Neural cell (in vitro differentiated cells): ENCODE results near the gene KCNJ8. TPM values are rescaled to one million over a fixed set of nuclear protein-coding genes. Genes with fewer than 3 reads are reported as not detected.

Experiments
- H2AFZ ChIP-seq: fragments of 200-600, 300-800 bp; sonication (generic), shearing (Covaris generic); 2 replicates; pipeline ENCODE4 v1.6.0; 2014; ENCODE audit warnings: low read depth, mild to moderate bottlenecking, antibody characterized with exemption, low read length, moderate library complexity
- H3F3A ChIP-seq: fragments of 200-600 bp; shearing (Covaris generic); 2 replicates; pipeline ENCODE4 v1.6.1; 2016; ENCODE audit warnings: mild to moderate bottlenecking, moderate library complexity, mixed read lengths, antibody characterized with exemption, low read length; ENCODE audit not compliant: insufficient read depth, poor library complexity, severe bottlenecking
- H3K27ac ChIP-seq: fragments of 200-600, 300-800 bp; sonication (generic), shearing (Covaris generic); 2 replicates; pipeline ENCODE4 v1.5.1; 2014; ENCODE audit warnings: mild to moderate bottlenecking, low read length, moderate library complexity
- H3K27me3 ChIP-seq: fragments of 300-800, 200-600 bp; sonication (generic), shearing (Covaris generic); 2 replicates; pipeline ENCODE4 v1.6.0; 2014; ENCODE audit warnings: mild to moderate bottlenecking, low read depth, low read length, moderate library complexity; ENCODE audit not compliant: insufficient read depth
- H3K36me3 ChIP-seq: fragments of 300-800, 200-600 bp; sonication (generic), shearing (Covaris generic); 2 replicates; pipeline ENCODE4 v1.5.1; 2014; ENCODE audit warnings: mild to moderate bottlenecking, antibody characterized with exemption, low read length, moderate library complexity; ENCODE audit not compliant: insufficient read depth
- H3K4me2 ChIP-seq: fragments of 300-800, 200-600 bp; sonication (generic), shearing (Covaris generic); 2 replicates; pipeline ENCODE4 v1.6.0; 2014; ENCODE audit warnings: mild to moderate bottlenecking, low read length
- H3K4me3 ChIP-seq: fragments of 300-800, 200-600 bp; sonication (generic), shearing (Covaris generic); 2 replicates; pipeline ENCODE4 v1.5.1; 2014; ENCODE audit warnings: mild to moderate bottlenecking, low read length, moderate library complexity
- H3K79me2 ChIP-seq: fragments of 200-600 bp; shearing (Covaris generic); replicated peaks from 2 replicates; pipeline ENCODE4 v1.6.0; 2014; ENCODE audit warnings: mild to moderate bottlenecking, low read length, moderate library complexity; ENCODE audit not compliant: insufficient read depth
- H3K9ac ChIP-seq: fragments of 300-800, 200-600 bp; sonication (generic), shearing (Covaris generic); 2 replicates; pipeline ENCODE4 v1.6.1; 2016; ENCODE audit warnings: mild to moderate bottlenecking, low read length, mixed read lengths
- H3K9me2 ChIP-seq: fragments of 200-600 bp; shearing (Covaris generic); 2 replicates; pipeline ENCODE4 v1.6.1; 2016; ENCODE audit warnings: mild to moderate bottlenecking, low read length, mixed read lengths; ENCODE audit not compliant: insufficient read depth
- H3K9me3 ChIP-seq: fragments of 200-600, 300-800 bp; sonication (generic), shearing (Covaris generic); 2 replicates; pipeline ENCODE4 v1.6.1; 2016; ENCODE audit warnings: mild to moderate bottlenecking, mixed run types, low read length, moderate library complexity, mixed read lengths
- H4K20me1 ChIP-seq: fragments of 200-600 bp; shearing (Covaris generic); 2 replicates; pipeline ENCODE4 v1.6.1; 2016; ENCODE audit warnings: mild to moderate bottlenecking, mixed run types; ENCODE audit not compliant: insufficient read depth
- EP300 ChIP-seq: fragments of 450-650 bp; conservative IDR thresholded peaks from 2 replicates; pipeline ENCODE4 v1.6.1; 2014; ENCODE audit warnings: antibody characterized with exemption, mild to moderate bottlenecking, moderate library complexity; ENCODE audit not compliant: poor library complexity, severe bottlenecking
- EZH2 ChIP-seq: fragments of 200-600, 300-800 bp; shearing (Covaris generic), sonication (generic); IDR thresholded peaks from 2 replicates; pipeline ENCODE4 v1.6.1; 2014; ENCODE audit warnings: antibody characterized with exemption, low read length, borderline replicate concordance, mild to moderate bottlenecking; ENCODE audit not compliant: insufficient read depth, poor library complexity, severe bottlenecking
- MXI1 ChIP-seq: fragments of 450-650 bp; conservative IDR thresholded peaks from 2 replicates; pipeline ENCODE4 v1.6.1; 2014; ENCODE audit warnings: antibody characterized with exemption, mild to moderate bottlenecking; ENCODE audit not compliant: poor library complexity, severe bottlenecking
- POLR2AphosphoS5 ChIP-seq: IDR thresholded peaks from 2 replicates; pipeline ENCODE4 v1.6.1; 2012
- RAD21 ChIP-seq: fragments of 450-650 bp; conservative IDR thresholded peaks from 2 replicates; pipeline ENCODE4 v1.6.1; 2014; ENCODE audit warnings: antibody characterized with exemption, mild to moderate bottlenecking, moderate library complexity
- SMC3 ChIP-seq: fragments of 450-650 bp; conservative IDR thresholded peaks from 2 replicates; pipeline ENCODE4 v1.6.1; 2014; ENCODE audit warnings: antibody characterized with exemption, mild to moderate bottlenecking, moderate library complexity; ENCODE audit not compliant: poor library complexity
- TAF1 ChIP-seq: IDR thresholded peaks from 2 replicates; pipeline ENCODE4 v1.6.1; 2012; ENCODE audit warnings: low read depth
- polyA plus RNA-seq: library from polyadenylated mRNA; depleted of rRNA; stranded (reverse); fragments of >200 nt; gene quantifications from 2 replicates; pipeline ENCODE4 v1.2.3, GENCODE V29; 2014
- TF ChIP-seq, protein P1 (sequence below): IDR thresholded peaks from 2 replicates; pipeline ENCODE4 v1.6.1; 2012; ENCODE audit warnings: borderline replicate concordance
- TF ChIP-seq, protein P2 (sequence below): fragments of 450-650 bp; IDR thresholded peaks from 2 replicates; pipeline ENCODE4 v1.5.1; 2014; ENCODE audit warnings: antibody characterized with exemption, mild to moderate bottlenecking, moderate library complexity; ENCODE audit not compliant: poor library complexity, severe bottlenecking

Gene KCNJ8
- polyA plus RNA-seq, 1 donor from 2014 or later, result not detected

DNA sequence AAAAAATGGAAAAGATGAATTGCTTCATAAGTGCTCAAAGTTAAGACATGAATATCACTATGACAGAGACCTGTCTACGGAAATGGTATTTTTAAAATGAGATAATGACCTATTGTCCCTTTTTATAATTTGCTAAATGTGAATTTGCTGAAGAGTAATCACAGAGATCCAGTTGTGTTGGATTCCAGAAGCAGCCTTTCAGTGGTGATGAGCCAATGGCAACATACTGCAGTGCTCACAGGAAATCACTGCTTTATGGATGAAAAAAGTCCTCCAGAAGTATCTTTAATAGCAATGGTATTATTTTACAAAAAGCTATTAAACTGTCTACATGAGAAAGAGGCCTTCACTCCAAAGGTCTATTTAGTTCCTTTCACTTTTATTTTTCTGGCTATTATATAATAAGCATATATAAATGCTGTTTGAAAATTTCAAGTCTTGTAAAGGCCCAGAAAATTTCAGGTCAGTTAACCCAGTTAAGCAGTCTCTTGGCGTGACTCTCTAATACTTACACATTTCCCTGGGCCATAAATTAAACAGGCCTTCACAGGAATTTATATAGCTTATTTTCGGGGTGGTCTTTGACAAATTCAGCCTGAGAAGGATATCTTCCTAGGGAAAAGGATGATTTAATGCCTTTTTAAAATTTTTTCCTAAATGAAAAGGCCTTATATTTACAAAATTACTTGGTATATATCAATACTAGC lies 55.4 kb downstream of the KCNJ8 start:
- no peak overlapping the region for H3K4me3 ChIP-seq
- H3K4me2 ChIP-seq, result no peak overlapping the region
- no peak overlapping the region for H2AFZ ChIP-seq
- H3K36me3 ChIP-seq, result no peaks in the 10 kb centered on the region
- no peak for TF ChIP-seq EZH2
- no peak for TF ChIP-seq SMC3
- TF ChIP-seq MXI1, result no peak
- TF ChIP-seq TAF1, result no peak
- TF ChIP-seq EP300, result no peak
- no peak for TF ChIP-seq POLR2AphosphoS5
- TF ChIP-seq, protein P1, sequence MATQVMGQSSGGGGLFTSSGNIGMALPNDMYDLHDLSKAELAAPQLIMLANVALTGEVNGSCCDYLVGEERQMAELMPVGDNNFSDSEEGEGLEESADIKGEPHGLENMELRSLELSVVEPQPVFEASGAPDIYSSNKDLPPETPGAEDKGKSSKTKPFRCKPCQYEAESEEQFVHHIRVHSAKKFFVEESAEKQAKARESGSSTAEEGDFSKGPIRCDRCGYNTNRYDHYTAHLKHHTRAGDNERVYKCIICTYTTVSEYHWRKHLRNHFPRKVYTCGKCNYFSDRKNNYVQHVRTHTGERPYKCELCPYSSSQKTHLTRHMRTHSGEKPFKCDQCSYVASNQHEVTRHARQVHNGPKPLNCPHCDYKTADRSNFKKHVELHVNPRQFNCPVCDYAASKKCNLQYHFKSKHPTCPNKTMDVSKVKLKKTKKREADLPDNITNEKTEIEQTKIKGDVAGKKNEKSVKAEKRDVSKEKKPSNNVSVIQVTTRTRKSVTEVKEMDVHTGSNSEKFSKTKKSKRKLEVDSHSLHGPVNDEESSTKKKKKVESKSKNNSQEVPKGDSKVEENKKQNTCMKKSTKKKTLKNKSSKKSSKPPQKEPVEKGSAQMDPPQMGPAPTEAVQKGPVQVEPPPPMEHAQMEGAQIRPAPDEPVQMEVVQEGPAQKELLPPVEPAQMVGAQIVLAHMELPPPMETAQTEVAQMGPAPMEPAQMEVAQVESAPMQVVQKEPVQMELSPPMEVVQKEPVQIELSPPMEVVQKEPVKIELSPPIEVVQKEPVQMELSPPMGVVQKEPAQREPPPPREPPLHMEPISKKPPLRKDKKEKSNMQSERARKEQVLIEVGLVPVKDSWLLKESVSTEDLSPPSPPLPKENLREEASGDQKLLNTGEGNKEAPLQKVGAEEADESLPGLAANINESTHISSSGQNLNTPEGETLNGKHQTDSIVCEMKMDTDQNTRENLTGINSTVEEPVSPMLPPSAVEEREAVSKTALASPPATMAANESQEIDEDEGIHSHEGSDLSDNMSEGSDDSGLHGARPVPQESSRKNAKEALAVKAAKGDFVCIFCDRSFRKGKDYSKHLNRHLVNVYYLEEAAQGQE, result no peak
- TF ChIP-seq, protein P2, sequence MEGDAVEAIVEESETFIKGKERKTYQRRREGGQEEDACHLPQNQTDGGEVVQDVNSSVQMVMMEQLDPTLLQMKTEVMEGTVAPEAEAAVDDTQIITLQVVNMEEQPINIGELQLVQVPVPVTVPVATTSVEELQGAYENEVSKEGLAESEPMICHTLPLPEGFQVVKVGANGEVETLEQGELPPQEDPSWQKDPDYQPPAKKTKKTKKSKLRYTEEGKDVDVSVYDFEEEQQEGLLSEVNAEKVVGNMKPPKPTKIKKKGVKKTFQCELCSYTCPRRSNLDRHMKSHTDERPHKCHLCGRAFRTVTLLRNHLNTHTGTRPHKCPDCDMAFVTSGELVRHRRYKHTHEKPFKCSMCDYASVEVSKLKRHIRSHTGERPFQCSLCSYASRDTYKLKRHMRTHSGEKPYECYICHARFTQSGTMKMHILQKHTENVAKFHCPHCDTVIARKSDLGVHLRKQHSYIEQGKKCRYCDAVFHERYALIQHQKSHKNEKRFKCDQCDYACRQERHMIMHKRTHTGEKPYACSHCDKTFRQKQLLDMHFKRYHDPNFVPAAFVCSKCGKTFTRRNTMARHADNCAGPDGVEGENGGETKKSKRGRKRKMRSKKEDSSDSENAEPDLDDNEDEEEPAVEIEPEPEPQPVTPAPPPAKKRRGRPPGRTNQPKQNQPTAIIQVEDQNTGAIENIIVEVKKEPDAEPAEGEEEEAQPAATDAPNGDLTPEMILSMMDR, result no peak
- no peaks in the 10 kb centered on the region for H3F3A ChIP-seq
- no peaks in the 10 kb centered on the region for H3K9me2 ChIP-seq
- H3K79me2 ChIP-seq, result no peaks in the 10 kb centered on the region
- H3K27ac ChIP-seq, result no peak overlapping the region
- no peaks in the 10 kb centered on the region for H3K9me3 ChIP-seq
- H3K9ac ChIP-seq, result no peak overlapping the region
- no peaks in the 10 kb centered on the region for H4K20me1 ChIP-seq
- no peaks in the 10 kb centered on the region for H3K27me3 ChIP-seq

DNA sequence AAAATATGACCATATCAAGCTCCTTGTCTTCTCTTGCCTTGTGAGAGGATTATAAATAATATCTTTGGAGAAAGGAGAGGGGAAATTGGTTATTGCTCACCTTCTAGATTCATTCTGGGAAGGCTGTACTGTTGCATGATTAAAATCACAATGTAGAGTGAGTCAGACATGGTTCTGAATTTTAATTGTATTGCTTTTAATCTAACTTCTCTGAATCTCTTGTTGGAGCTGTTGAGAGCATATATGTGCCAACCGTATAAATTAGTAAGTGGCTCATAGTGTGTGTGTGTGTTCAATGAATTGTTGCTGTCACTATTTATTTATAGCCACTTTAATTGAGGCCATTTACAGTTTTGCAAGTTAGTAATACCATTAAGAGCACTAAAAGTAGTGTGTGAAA lies 56.1 kb downstream of the KCNJ8 start:
- Histone ChIP-seq H3K27me3 (no peaks in the 10 kb centered on the region), H3F3A (no peaks in the 10 kb centered on the region), H3K9ac (no peak overlapping the region), H3K79me2 (no peaks in the 10 kb centered on the region), H3K9me3 (no peaks in the 10 kb centered on the region), H4K20me1 (no peaks in the 10 kb centered on the region), H3K27ac (no peak overlapping the region), H3K4me3 (no peak overlapping the region), H3K4me2 (no peak overlapping the region), H3K36me3 (no peaks in the 10 kb centered on the region), H2AFZ (no peak overlapping the region), H3K9me2 (no peaks in the 10 kb centered on the region)
- TF ChIP-seq MXI1, result no peak
- TF ChIP-seq TAF1, result no peak
- TF ChIP-seq EP300, result no peak
- TF ChIP-seq EZH2, result no peak
- TF ChIP-seq RAD21, result no peak
- no peak for TF ChIP-seq SMC3
- no peak for TF ChIP-seq POLR2AphosphoS5
- TF ChIP-seq, protein P1, result no peak
